HCT116 (cell line): ENCODE measurements around the gene XPO4. TPM values are rescaled to one million over a fixed set of nuclear protein-coding genes. Genes with fewer than 3 reads are reported as not detected.
A peak's percentile ranks its signal among the peaks of the same experiment; 100 is the strongest.

ENCODE experiments used
- ATAC-seq: fragments of 200-7000 bp; cut with Tn5 transposase; 2 replicates; pipeline ENCODE4 v1.9.1; 2020; ENCODE audit warnings: mild to moderate bottlenecking, moderate library complexity
- BruUV-seq: library from RNA; stranded (reverse); fragments of 400-500 nt; replicated peaks from 2 replicates; lab custom pipeline; 2021; lab: Mats Ljungman, UMichigan
- CTCF ChIA-PET: fragments of 300-600 bp; sonication (Branson Sonifier 250); formaldehyde crosslinking; loops from one replicate; lab custom pipeline; 2021; ENCODE audit warnings: antibody characterized with exemption; lab: Charles Lee
- POLR2A ChIA-PET: fragments of 300-600, 350-600 bp; sonication (Branson Sonifier 250); formaldehyde crosslinking; loops from one replicate; lab custom pipeline; 2021; ENCODE audit warnings: antibody characterized with exemption; lab: Charles Lee
- RAD21 ChIA-PET, 2 experiments: fragments of 300-600 bp; sonication (Branson Sonifier 250); formaldehyde crosslinking; loops; one replicate each; lab custom pipeline; 2023; ENCODE audit warnings: low total read pairs in 2 of 2; ENCODE audit not compliant: uncharacterized antibody in 2 of 2, unreplicated experiment in 2 of 2, low non-redundant PET in 1 of 2; lab: Charles Lee
- DNase-seq: peaks from one replicate; pipeline ENCODE4 v3.0.0-alpha.2; 2010; ENCODE audit warnings: low read depth, low spot score
- H2AFZ ChIP-seq: fragments of 200-600 bp; shearing (Covaris generic), sonication (generic); 2 replicates; pipeline ENCODE4 v1.6.1; 2017; ENCODE audit warnings: low read depth, mixed run types, mixed read lengths, antibody characterized with exemption, low read length; ENCODE audit not compliant: poor library complexity, severe bottlenecking
- H3K27ac ChIP-seq: 2 replicates; pipeline ENCODE4 v1.5.1; 2012; ENCODE audit warnings: low read depth, low read length
- H3K27me3 ChIP-seq: fragments of 200-600 bp; sonication (generic); 2 replicates; pipeline ENCODE4 v1.6.1; 2016; ENCODE audit warnings: mixed run types, low read length, mixed read lengths; ENCODE audit not compliant: insufficient read depth
- H3K36me3 ChIP-seq, 2 experiments: fragments of 200-500 bp in 1 of 2; fragments of 200-600 bp in 1 of 2; sonication (Bioruptor generic) in 1 of 2; sonication (generic) in 1 of 2; 2 replicates each; pipeline versions ENCODE4 v1.5.1 to v1.6.1; 2014 to 2016; ENCODE audit warnings: low read length in 2 of 2, inconsistent platforms in 1 of 2, mixed read lengths in 1 of 2, mixed run types in 1 of 2; ENCODE audit not compliant: insufficient read depth in 2 of 2, control insufficient read depth in 1 of 2
- H3K4me1 ChIP-seq, 2 experiments: fragments of 200-600 bp in 1 of 2; sonication (generic) in 1 of 2; 2 replicates each; pipeline versions ENCODE4 v1.5.1 to v1.6.1; 2012 to 2017; ENCODE audit warnings: low read length in 2 of 2, inconsistent platforms in 1 of 2, mild to moderate bottlenecking in 1 of 2, mixed read lengths in 1 of 2, mixed run types in 1 of 2, moderate library complexity in 1 of 2; ENCODE audit not compliant: insufficient read depth in 2 of 2, control insufficient read depth in 1 of 2
- H3K4me2 ChIP-seq: fragments of 200-600 bp; sonication (generic); 2 replicates; pipeline ENCODE4 v1.6.1; 2017; ENCODE audit warnings: mixed run types, low read length, mixed read lengths
- H3K4me3 ChIP-seq, 2 experiments: fragments of 200-600 bp in 1 of 2; sonication (generic) in 1 of 2; replicated peaks in 1 of 2; 2 replicates each; pipeline ENCODE4 v1.5.1; 2011 to 2016; ENCODE audit warnings: low read length in 2 of 2, control low read depth in 1 of 2, low read depth in 1 of 2, mild to moderate bottlenecking in 1 of 2, mixed read lengths in 1 of 2, mixed run types in 1 of 2
- H3K79me2 ChIP-seq: fragments of 200-600 bp; sonication (generic); 2 replicates; pipeline ENCODE4 v1.6.1; 2017; ENCODE audit warnings: mild to moderate bottlenecking, mixed run types, low read length, moderate library complexity, mixed read lengths; ENCODE audit not compliant: insufficient read depth
- H3K9ac ChIP-seq: fragments of 200-600 bp; sonication (generic); 2 replicates; pipeline ENCODE4 v1.6.1; 2016; ENCODE audit warnings: low read length, mixed read lengths
- H3K9me2 ChIP-seq: fragments of 200-600 bp; sonication (generic), shearing (Covaris generic); 2 replicates; pipeline ENCODE4 v1.6.1; 2017; ENCODE audit warnings: mixed run types, mild to moderate bottlenecking, moderate library complexity; ENCODE audit not compliant: insufficient read depth
- H3K9me3 ChIP-seq, 2 experiments: fragments of 200-500 bp in 1 of 2; fragments of 200-600 bp in 1 of 2; sonication (Bioruptor generic) in 1 of 2; sonication (generic) in 1 of 2; 2 replicates each; pipeline ENCODE4 v1.6.1; 2014 to 2017; ENCODE audit warnings: low read length in 2 of 2, mixed read lengths in 2 of 2, inconsistent platforms in 1 of 2, low read depth in 1 of 2, mild to moderate bottlenecking in 1 of 2, mixed run types in 1 of 2, moderate library complexity in 1 of 2; ENCODE audit not compliant: control insufficient read depth in 1 of 2, insufficient read depth in 1 of 2
- H4K20me1 ChIP-seq: fragments of 200-600 bp; sonication (generic), shearing (Covaris generic); 2 replicates; pipeline ENCODE4 v1.6.1; 2017; ENCODE audit warnings: mixed run types, mild to moderate bottlenecking, moderate library complexity; ENCODE audit not compliant: insufficient read depth
- ELF1 ChIP-seq: IDR thresholded peaks from 2 replicates; pipeline ENCODE4 v1.6.1; 2012; ENCODE audit warnings: low read depth, borderline replicate concordance
- FOSL1 ChIP-seq: IDR thresholded peaks from 2 replicates; pipeline ENCODE4 v1.6.1; 2012; ENCODE audit warnings: low read depth
- POLR2AphosphoS5 ChIP-seq: IDR thresholded peaks from 2 replicates; pipeline ENCODE4 v1.6.1; 2011; ENCODE audit warnings: mild to moderate bottlenecking, low read depth, low read length, moderate library complexity
- RAD21 ChIP-seq: IDR thresholded peaks from 2 replicates; pipeline ENCODE4 v1.6.1; 2012; ENCODE audit warnings: low read depth, mild to moderate bottlenecking
- SIN3A ChIP-seq: IDR thresholded peaks from 2 replicates; pipeline ENCODE4 v1.6.1; 2012; ENCODE audit warnings: low read depth
- SP1 ChIP-seq: IDR thresholded peaks from 2 replicates; pipeline ENCODE4 v1.6.1; 2012; ENCODE audit warnings: low read depth
- SRF ChIP-seq: IDR thresholded peaks from 2 replicates; pipeline ENCODE4 v1.6.1; 2012; ENCODE audit warnings: low read depth
- YY1 ChIP-seq: IDR thresholded peaks from 2 replicates; pipeline ENCODE4 v1.6.1; 2011; ENCODE audit warnings: low read length, low read depth, moderate library complexity, mild to moderate bottlenecking; ENCODE audit not compliant: insufficient replicate concordance; ENCODE audit errors: extremely low read depth
- ZNF274 ChIP-seq: fragments of 200-500 bp; sonication (Bioruptor generic); IDR thresholded peaks from 2 replicates; pipeline ENCODE4 v1.6.1; 2014; ENCODE audit warnings: mild to moderate bottlenecking, low read depth, low read length, inconsistent platforms
- intact Hi-C: fragments of 100-400 bp; cut with micrococcal nuclease; formaldehyde crosslinking; loops from 2 replicates; pipeline ENCODE4 v1.10.0; 2022
- total RNA-seq: library from RNA; stranded (reverse); gene quantifications from one replicate; pipeline ENCODE4 v1.2.1, GENCODE V29; 2021; ENCODE audit not compliant: unreplicated experiment
- TF ChIP-seq, protein P1 (sequence below): IDR thresholded peaks from 2 replicates; pipeline ENCODE4 v1.6.1; 2012
- TF ChIP-seq, protein P2 (sequence below): IDR thresholded peaks from 2 replicates; pipeline ENCODE4 v1.6.1; 2011; ENCODE audit warnings: mild to moderate bottlenecking, low read length, moderate library complexity; ENCODE audit not compliant: insufficient replicate concordance; ENCODE audit errors: extremely low read depth

The XPO4 gene
- total RNA-seq, 1 experiment from 2014 or later: 29.7 TPM

DNA sequence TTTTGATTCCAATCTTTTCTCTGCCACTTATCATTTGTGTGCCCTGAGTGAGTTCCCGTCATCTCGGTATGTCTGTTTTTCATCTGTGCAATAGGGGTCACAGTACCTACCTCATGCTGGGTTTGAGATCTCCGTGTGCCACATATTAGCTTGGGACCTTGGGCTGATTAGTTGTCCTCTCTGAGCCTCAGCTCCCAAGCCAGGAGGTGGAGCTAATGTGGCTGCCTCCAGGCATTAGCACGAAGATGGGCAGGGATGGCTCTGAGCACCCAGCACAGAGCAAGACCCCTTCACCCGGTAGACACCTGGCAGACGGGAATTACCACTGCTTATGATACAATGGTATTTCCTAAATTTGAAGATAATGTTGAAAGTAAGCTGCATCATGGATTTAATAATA is 35.8 kb upstream of the XPO4 start:
- H3K4me1 ChIP-seq: peaks cover 0 to 3% of the 10 kb centered on the region in 2 experiments; a peak in 2 of 4 replicates
- H3K4me2 ChIP-seq: no peak overlapping the region
- BruUV-seq: no TSS peak
- ChIA-PET RAD21 (interaction anchor here in 1 of 2 experiments (0.7 kb wide), 1 partner anchor 171 kb away, joined by 3 read pairs; no protein-coding TSS in a partner anchor), CTCF (interaction anchor here (3.3 kb wide), 1 partner anchor 13 kb away, joined by 11 read pairs; no protein-coding TSS in a partner anchor), POLR2A (no interaction called here)
- no peaks in the 10 kb centered on the region for H3K27me3 ChIP-seq
- H3K27ac ChIP-seq: no peak overlapping the region
- intact Hi-C loops: no loop called here
- no peaks in the 10 kb centered on the region for H3K9me2 ChIP-seq
- DNase-seq (no peak), ATAC-seq (peak; percentile 74)
- H3K79me2 ChIP-seq: no peaks in the 10 kb centered on the region
- no peaks in the 10 kb centered on the region for H3K36me3 ChIP-seq
- H3K9ac ChIP-seq: no peak overlapping the region
- TF ChIP-seq RAD21 (no peak; the same call in 1 of the 2 replicates), SP1 (no peak), FOSL1 (no peak), ELF1 (no peak), SIN3A (no peak), YY1 (no peak), POLR2AphosphoS5 (no peak), SRF (no peak), ZNF274 (no peak)
- TF ChIP-seq, protein P1, sequence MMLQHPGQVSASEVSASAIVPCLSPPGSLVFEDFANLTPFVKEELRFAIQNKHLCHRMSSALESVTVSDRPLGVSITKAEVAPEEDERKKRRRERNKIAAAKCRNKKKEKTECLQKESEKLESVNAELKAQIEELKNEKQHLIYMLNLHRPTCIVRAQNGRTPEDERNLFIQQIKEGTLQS: no peak
- TF ChIP-seq, protein P2, sequence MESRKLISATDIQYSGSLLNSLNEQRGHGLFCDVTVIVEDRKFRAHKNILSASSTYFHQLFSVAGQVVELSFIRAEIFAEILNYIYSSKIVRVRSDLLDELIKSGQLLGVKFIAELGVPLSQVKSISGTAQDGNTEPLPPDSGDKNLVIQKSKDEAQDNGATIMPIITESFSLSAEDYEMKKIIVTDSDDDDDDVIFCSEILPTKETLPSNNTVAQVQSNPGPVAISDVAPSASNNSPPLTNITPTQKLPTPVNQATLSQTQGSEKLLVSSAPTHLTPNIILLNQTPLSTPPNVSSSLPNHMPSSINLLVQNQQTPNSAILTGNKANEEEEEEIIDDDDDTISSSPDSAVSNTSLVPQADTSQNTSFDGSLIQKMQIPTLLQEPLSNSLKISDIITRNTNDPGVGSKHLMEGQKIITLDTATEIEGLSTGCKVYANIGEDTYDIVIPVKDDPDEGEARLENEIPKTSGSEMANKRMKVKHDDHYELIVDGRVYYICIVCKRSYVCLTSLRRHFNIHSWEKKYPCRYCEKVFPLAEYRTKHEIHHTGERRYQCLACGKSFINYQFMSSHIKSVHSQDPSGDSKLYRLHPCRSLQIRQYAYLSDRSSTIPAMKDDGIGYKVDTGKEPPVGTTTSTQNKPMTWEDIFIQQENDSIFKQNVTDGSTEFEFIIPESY: no peak
- H2AFZ ChIP-seq: peak overlapping the region; percentile 74
- H4K20me1 ChIP-seq: no peaks in the 10 kb centered on the region
- H3K9me3 ChIP-seq: no peaks in the 10 kb centered on the region
- no peak overlapping the region for H3K4me3 ChIP-seq
